HEK293 (cell line): ENCODE measurements around the gene UNK.

Experiments
- CTCF ChIP-seq: fragments of 450-650 bp; formaldehyde crosslinking; IDR thresholded peaks from 2 replicates; pipeline ENCODE4 v1.5.1; 2016; ENCODE audit warnings: missing biosample characterization, missing genetic modification characterization
- KLF16 ChIP-seq: fragments of 450-650 bp; formaldehyde crosslinking; IDR thresholded peaks from 2 replicates; pipeline ENCODE4 v1.5.1; 2017; ENCODE audit warnings: missing biosample characterization, missing genetic modification characterization
- OVOL3 ChIP-seq: fragments of 450-650 bp; formaldehyde crosslinking; IDR thresholded peaks from 2 replicates; pipeline ENCODE4 v1.5.1; 2016; ENCODE audit warnings: missing biosample characterization, missing genetic modification characterization
- SETDB1 ChIP-seq: IDR thresholded peaks from one replicate; pipeline ENCODE4 v1.6.1; 2017; ENCODE audit warnings: mild to moderate bottlenecking, low read length, moderate library complexity, mixed read lengths; ENCODE audit not compliant: insufficient read length
- TCF7L2 ChIP-seq: IDR thresholded peaks from 2 replicates; pipeline ENCODE4 v1.6.1; 2011; ENCODE audit warnings: low read depth, mild to moderate bottlenecking, inconsistent platforms, low read length, moderate library complexity, borderline replicate concordance
- ZBTB17 ChIP-seq: fragments of 450-650 bp; formaldehyde crosslinking; IDR thresholded peaks from 2 replicates; pipeline ENCODE4 v1.5.1; 2016; ENCODE audit warnings: missing biosample characterization, missing genetic modification characterization
- ZNF513 ChIP-seq: fragments of 450-650 bp; IDR thresholded peaks from 2 replicates; pipeline ENCODE4 v1.5.1; 2018; ENCODE audit warnings: missing biosample characterization, missing genetic modification characterization
- ZNF660 ChIP-seq: fragments of 450-650 bp; IDR thresholded peaks from 2 replicates; pipeline ENCODE4 v1.5.1; 2018; ENCODE audit warnings: missing biosample characterization, mild to moderate bottlenecking, missing genetic modification characterization
- ZNF664 ChIP-seq: fragments of 450-650 bp; formaldehyde crosslinking; IDR thresholded peaks from 2 replicates; pipeline ENCODE4 v1.5.1; 2016; ENCODE audit warnings: missing biosample characterization, missing genetic modification characterization
- ZNF707 ChIP-seq: fragments of 450-650 bp; formaldehyde crosslinking; IDR thresholded peaks from 2 replicates; pipeline ENCODE4 v1.5.1; 2016; ENCODE audit warnings: missing biosample characterization, missing genetic modification characterization
- ZNF76 ChIP-seq: fragments of 450-650 bp; formaldehyde crosslinking; IDR thresholded peaks from 2 replicates; pipeline ENCODE4; 2016; ENCODE audit warnings: low read depth, missing biosample characterization, missing genetic modification characterization, borderline replicate concordance
- ZSCAN23 ChIP-seq: fragments of 450-650 bp; formaldehyde crosslinking; IDR thresholded peaks from 2 replicates; pipeline ENCODE4 v1.5.1; 2016; ENCODE audit warnings: missing biosample characterization, missing genetic modification characterization
- TF ChIP-seq, protein P1 (sequence below): fragments of 450-650 bp; formaldehyde crosslinking; IDR thresholded peaks from 2 replicates; pipeline ENCODE4 v1.5.1; 2017; ENCODE audit warnings: missing biosample characterization, missing genetic modification characterization
- TF ChIP-seq, protein P2 (sequence below): fragments of 450-650 bp; formaldehyde crosslinking; IDR thresholded peaks from 2 replicates; pipeline ENCODE4 v1.5.1; 2016; ENCODE audit warnings: missing biosample characterization, missing genetic modification characterization

DNA sequence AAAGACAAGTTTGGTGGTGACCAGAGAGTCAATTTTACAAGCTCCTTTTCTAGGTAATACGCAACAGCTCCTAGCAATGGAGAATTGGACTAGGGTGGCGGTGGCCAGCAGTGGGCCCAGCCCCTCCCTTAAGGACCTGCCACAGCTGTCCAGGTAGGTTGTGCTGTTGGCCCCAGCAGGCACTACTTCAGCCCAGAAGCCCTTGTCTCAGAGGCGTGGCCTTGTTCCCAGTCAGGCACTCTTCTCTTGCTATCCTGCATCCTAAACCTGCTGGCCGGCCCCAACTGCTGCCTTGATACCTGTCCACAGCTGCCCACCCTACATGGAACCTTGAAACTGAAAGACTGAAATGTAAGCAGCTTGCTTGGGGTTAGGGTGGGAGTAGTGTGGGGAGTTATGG lies 18.6 kb upstream of the UNK start:
- no peak for TF ChIP-seq ZNF707 (tag by site-specific recombination)
- TF ChIP-seq ZBTB17, result no peak
- TF ChIP-seq, protein P1, sequence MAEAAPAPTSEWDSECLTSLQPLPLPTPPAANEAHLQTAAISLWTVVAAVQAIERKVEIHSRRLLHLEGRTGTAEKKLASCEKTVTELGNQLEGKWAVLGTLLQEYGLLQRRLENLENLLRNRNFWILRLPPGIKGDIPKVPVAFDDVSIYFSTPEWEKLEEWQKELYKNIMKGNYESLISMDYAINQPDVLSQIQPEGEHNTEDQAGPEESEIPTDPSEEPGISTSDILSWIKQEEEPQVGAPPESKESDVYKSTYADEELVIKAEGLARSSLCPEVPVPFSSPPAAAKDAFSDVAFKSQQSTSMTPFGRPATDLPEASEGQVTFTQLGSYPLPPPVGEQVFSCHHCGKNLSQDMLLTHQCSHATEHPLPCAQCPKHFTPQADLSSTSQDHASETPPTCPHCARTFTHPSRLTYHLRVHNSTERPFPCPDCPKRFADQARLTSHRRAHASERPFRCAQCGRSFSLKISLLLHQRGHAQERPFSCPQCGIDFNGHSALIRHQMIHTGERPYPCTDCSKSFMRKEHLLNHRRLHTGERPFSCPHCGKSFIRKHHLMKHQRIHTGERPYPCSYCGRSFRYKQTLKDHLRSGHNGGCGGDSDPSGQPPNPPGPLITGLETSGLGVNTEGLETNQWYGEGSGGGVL (tag by site-specific recombination), result no peak
- TF ChIP-seq OVOL3 (tag by site-specific recombination), result no peak
- no peak for TF ChIP-seq ZNF664 (tag by site-specific recombination)
- no peak for TF ChIP-seq TCF7L2
- no peak for TF ChIP-seq ZNF513 (tag by site-specific recombination)
- TF ChIP-seq KLF16 (tag by site-specific recombination), result no peak
- TF ChIP-seq CTCF, result no peak
- no peak for TF ChIP-seq SETDB1
- no peak for TF ChIP-seq ZSCAN23
- TF ChIP-seq, protein P2, sequence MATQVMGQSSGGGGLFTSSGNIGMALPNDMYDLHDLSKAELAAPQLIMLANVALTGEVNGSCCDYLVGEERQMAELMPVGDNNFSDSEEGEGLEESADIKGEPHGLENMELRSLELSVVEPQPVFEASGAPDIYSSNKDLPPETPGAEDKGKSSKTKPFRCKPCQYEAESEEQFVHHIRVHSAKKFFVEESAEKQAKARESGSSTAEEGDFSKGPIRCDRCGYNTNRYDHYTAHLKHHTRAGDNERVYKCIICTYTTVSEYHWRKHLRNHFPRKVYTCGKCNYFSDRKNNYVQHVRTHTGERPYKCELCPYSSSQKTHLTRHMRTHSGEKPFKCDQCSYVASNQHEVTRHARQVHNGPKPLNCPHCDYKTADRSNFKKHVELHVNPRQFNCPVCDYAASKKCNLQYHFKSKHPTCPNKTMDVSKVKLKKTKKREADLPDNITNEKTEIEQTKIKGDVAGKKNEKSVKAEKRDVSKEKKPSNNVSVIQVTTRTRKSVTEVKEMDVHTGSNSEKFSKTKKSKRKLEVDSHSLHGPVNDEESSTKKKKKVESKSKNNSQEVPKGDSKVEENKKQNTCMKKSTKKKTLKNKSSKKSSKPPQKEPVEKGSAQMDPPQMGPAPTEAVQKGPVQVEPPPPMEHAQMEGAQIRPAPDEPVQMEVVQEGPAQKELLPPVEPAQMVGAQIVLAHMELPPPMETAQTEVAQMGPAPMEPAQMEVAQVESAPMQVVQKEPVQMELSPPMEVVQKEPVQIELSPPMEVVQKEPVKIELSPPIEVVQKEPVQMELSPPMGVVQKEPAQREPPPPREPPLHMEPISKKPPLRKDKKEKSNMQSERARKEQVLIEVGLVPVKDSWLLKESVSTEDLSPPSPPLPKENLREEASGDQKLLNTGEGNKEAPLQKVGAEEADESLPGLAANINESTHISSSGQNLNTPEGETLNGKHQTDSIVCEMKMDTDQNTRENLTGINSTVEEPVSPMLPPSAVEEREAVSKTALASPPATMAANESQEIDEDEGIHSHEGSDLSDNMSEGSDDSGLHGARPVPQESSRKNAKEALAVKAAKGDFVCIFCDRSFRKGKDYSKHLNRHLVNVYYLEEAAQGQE (tag by site-specific recombination), result no peak
- TF ChIP-seq ZNF660 (tag by site-specific recombination), result no peak
- TF ChIP-seq ZNF76 (tag by site-specific recombination), result no peak
